HepG2 (cell line): ENCODE data around the gene ZNF507. TPM values are rescaled to one million over a fixed set of nuclear protein-coding genes. Genes with fewer than 3 reads are reported as not detected.
A peak's percentile ranks its signal among the peaks of the same experiment; 100 is the strongest.

Experiments
- ATAC-seq: fragments of 200-7000 bp; cut with Tn5 transposase; 3 replicates; pipeline ENCODE4 v1.9.1; 2020; ENCODE audit warnings: mild to moderate bottlenecking, moderate library complexity
- BruUV-seq: library from RNA; stranded (reverse); fragments of 400-500 nt; replicated peaks from 2 replicates; lab custom pipeline; 2021; lab: Mats Ljungman, UMichigan
- CTCF ChIA-PET: fragments of 300-600 bp; formaldehyde crosslinking; extraction: SDS; loops from one replicate; lab custom pipeline; 2021; ENCODE audit warnings: low total read pairs, inconsistent platforms, low intra/inter-chr PET ratio; lab: Yijun Ruan, JAX
- POLR2A ChIA-PET: fragments of 350-600 bp; sonication (Branson Sonifier 250); formaldehyde crosslinking; loops from one replicate; lab custom pipeline; 2020; ENCODE audit warnings: antibody characterized with exemption, inconsistent platforms; lab: Yijun Ruan, JAX
- DNase-seq: peaks from one replicate; pipeline ENCODE4 v3.0.0-alpha.2; 2015; ENCODE audit warnings: low spot score
- FAIRE-seq: peaks from 3 replicates; lab custom pipeline; 2011; peaks lifted over from hg19 to GRCh38; lab: Jason Lieb, UNC
- H2AFZ ChIP-seq: one replicate; pipeline ENCODE4 v1.6.1; 2011; ENCODE audit warnings: low read length, inconsistent platforms
- H3K27ac ChIP-seq: fragments of 300-600 bp; 3 replicates; pipeline ENCODE4 v1.8.0; 2011; ENCODE audit warnings: mixed run types, mild to moderate bottlenecking, mixed read lengths, low read length, inconsistent platforms; ENCODE audit not compliant: insufficient read depth; ENCODE audit errors: extremely low read length
- H3K27me3 ChIP-seq, 2 experiments: fragments of 200-600 bp in 1 of 2; 2 replicates in 1 of 2; 3 replicates in 1 of 2; pipeline versions ENCODE4 v1.6.0 to v1.8.0; 2011; ENCODE audit warnings: low read length in 2 of 2, mild to moderate bottlenecking in 2 of 2, moderate library complexity in 2 of 2, inconsistent platforms in 1 of 2; ENCODE audit not compliant: insufficient read depth in 2 of 2, control insufficient read depth in 1 of 2
- H3K36me3 ChIP-seq, 2 experiments: fragments of 200-600 bp in 1 of 2; replicated peaks in 1 of 2; 2 replicates in 1 of 2; 3 replicates in 1 of 2; pipeline versions ENCODE4 v1.5.1 to v1.8.0; 2011; ENCODE audit warnings: low read length in 2 of 2, inconsistent platforms in 1 of 2; ENCODE audit not compliant: insufficient read depth in 2 of 2, control insufficient read depth in 1 of 2
- H3K4me1 ChIP-seq: 2 replicates; pipeline ENCODE4 v1.5.1; 2012; ENCODE audit warnings: low read length, inconsistent platforms; ENCODE audit not compliant: insufficient read depth
- H3K4me2 ChIP-seq: 2 replicates; pipeline ENCODE4 v1.6.0; 2011; ENCODE audit warnings: low read depth, low read length, inconsistent platforms
- H3K4me3 ChIP-seq, 3 experiments: fragments of 200-600 bp in 1 of 3; sonication (generic), shearing (Covaris generic) in 1 of 3; replicated peaks in 1 of 3; 2 replicates each; pipeline ENCODE4 v1.5.1; 2011 to 2016; ENCODE audit warnings: low read length in 3 of 3, inconsistent platforms in 2 of 3, low read depth in 2 of 3, mild to moderate bottlenecking in 2 of 3, control low read depth in 1 of 3, mixed read lengths in 1 of 3; ENCODE audit not compliant: insufficient read depth in 1 of 3
- H3K79me2 ChIP-seq: one replicate; pipeline ENCODE4 v1.6.1; 2011; ENCODE audit warnings: low read length, inconsistent platforms; ENCODE audit not compliant: insufficient read depth
- H3K9ac ChIP-seq: 2 replicates; pipeline ENCODE4 v1.6.0; 2011; ENCODE audit warnings: mild to moderate bottlenecking, low read depth, low read length, inconsistent platforms; ENCODE audit not compliant: insufficient read depth
- H3K9me3 ChIP-seq: 2 replicates; pipeline ENCODE4 v1.5.1; 2012; ENCODE audit warnings: mild to moderate bottlenecking, low read length
- H4K20me1 ChIP-seq: 2 replicates; pipeline ENCODE4 v1.6.0; 2011; ENCODE audit warnings: inconsistent platforms, mild to moderate bottlenecking, low read length, moderate library complexity; ENCODE audit not compliant: insufficient read depth
- ARID2 ChIP-seq: sonication (generic); formaldehyde crosslinking; IDR thresholded peaks from 2 replicates; pipeline ENCODE4 v1.8.1; 2022; ENCODE audit warnings: mild to moderate bottlenecking, missing genetic modification reagents, borderline replicate concordance
- ATF7 ChIP-seq, 2 experiments: fragments of 450-650 bp in 1 of 2; sonication (generic) in 1 of 2; formaldehyde crosslinking in 1 of 2; IDR thresholded peaks; 2 replicates each; pipeline versions ENCODE4 v1.4.0 to v1.6.1; 2016 to 2020; ENCODE audit warnings: antibody characterized with exemption in 1 of 2, mild to moderate bottlenecking in 1 of 2, missing genetic modification reagents in 1 of 2
- BORCS8-MEF2B ChIP-seq: sonication (generic); formaldehyde crosslinking; IDR thresholded peaks from 2 replicates; pipeline ENCODE4 v1.8.0; 2022; ENCODE audit warnings: mild to moderate bottlenecking, missing genetic modification reagents
- FOXO4 ChIP-seq: sonication (generic); formaldehyde crosslinking; conservative IDR thresholded peaks from 2 replicates; pipeline ENCODE4 v1.8.1; 2023; ENCODE audit warnings: missing genetic modification reagents
- MYNN ChIP-seq: sonication (generic); formaldehyde crosslinking; IDR thresholded peaks from 2 replicates; pipeline ENCODE4 v1.4.0; 2020; ENCODE audit warnings: mild to moderate bottlenecking, low read depth, missing genetic modification reagents
- ONECUT2 ChIP-seq: sonication (generic); formaldehyde crosslinking; IDR thresholded peaks from 2 replicates; pipeline ENCODE4 v1.4.0; 2020; ENCODE audit warnings: missing genetic modification reagents
- PTBP1 ChIP-seq: fragments of 200-400 bp; formaldehyde crosslinking; IDR thresholded peaks from 2 replicates; pipeline ENCODE4 v1.6.1; 2018; ENCODE audit warnings: low read length, low read depth; ENCODE audit not compliant: poor library complexity, severe bottlenecking
- REPIN1 ChIP-seq: sonication (generic); formaldehyde crosslinking; IDR thresholded peaks from 2 replicates; pipeline ENCODE4 v1.8.0; 2022; ENCODE audit warnings: missing genetic modification reagents, low read depth, mild to moderate bottlenecking, borderline replicate concordance
- RXRA ChIP-seq: sonication (generic); formaldehyde crosslinking; IDR thresholded peaks from 2 replicates; pipeline ENCODE4 v1.5.1; 2020; ENCODE audit warnings: missing genetic modification reagents
- SP1 ChIP-seq, 2 experiments: fragments of 450-650 bp in 1 of 2; sonication (generic) in 1 of 2; formaldehyde crosslinking in 1 of 2; IDR thresholded peaks; 2 replicates each; pipeline versions ENCODE4 v1.4.0 to v1.6.1; 2016 to 2020; ENCODE audit warnings: missing genetic modification reagents in 1 of 2
- YEATS2 ChIP-seq: sonication (generic); formaldehyde crosslinking; IDR thresholded peaks from 2 replicates; pipeline ENCODE4 v1.4.0; 2020; ENCODE audit warnings: missing genetic modification reagents, borderline replicate concordance
- ZFP90 ChIP-seq: sonication (generic); formaldehyde crosslinking; IDR thresholded peaks from 2 replicates; pipeline ENCODE4 v1.8.0; 2022; ENCODE audit warnings: missing genetic modification reagents, mild to moderate bottlenecking, inconsistent platforms, borderline replicate concordance
- ZNF12 ChIP-seq: sonication (generic); formaldehyde crosslinking; IDR thresholded peaks from 2 replicates; pipeline ENCODE4 v1.5.0; 2020; ENCODE audit warnings: missing genetic modification reagents
- ZNF253 ChIP-seq: sonication (generic); formaldehyde crosslinking; IDR thresholded peaks from 2 replicates; pipeline ENCODE4 v1.8.0; 2022; ENCODE audit warnings: mild to moderate bottlenecking, missing genetic modification reagents, borderline replicate concordance
- WGBS: methylation state at CpG from one replicate; pipeline ENCODE4 v1.1.6; 2017; ENCODE audit warnings: low lambda C conversion rate; 5-methylcytosine and 5-hydroxymethylcytosine counted together
- in situ Hi-C: cut with HindIII; loops from 2 replicates; pipeline ENCODE4 v1.10.0; 2017; ENCODE audit warnings: low pct_unique_long_range_greater_than_20kb; ENCODE audit not compliant: extremely low pct_ligation_motif_present
- intact Hi-C: fragments of 100-400 bp; cut with micrococcal nuclease; formaldehyde crosslinking; loops from one replicate; pipeline ENCODE4 v1.10.0; 2022; ENCODE audit not compliant: unreplicated experiment
- polyA plus RNA-seq, 8 experiments: library from polyadenylated mRNA; depleted of rRNA in 3 of 8; stranded (reverse) in 7 of 8; unstranded in 1 of 8; fragments of >200 nt; fragmentation: Illumina TruSeq in 4 of 8; extraction: Trizol in 4 of 8; gene quantifications; 2 replicates each; pipeline versions ENCODE4 v1.2.1 to v1.2.3, GENCODE V29; 2011 to 2016; ENCODE audit warnings: low read depth in 4 of 8, missing spikeins in 1 of 8, mixed read lengths in 1 of 8; ENCODE audit not compliant: insufficient read depth in 1 of 8
- total RNA-seq, 5 experiments: library from RNA; depleted of rRNA; stranded (reverse); fragments of >200 nt; fragmentation: Illumina TruSeq; extraction: Trizol; gene quantifications; 2 replicates each; pipeline ENCODE4 v1.2.3, GENCODE V29; 2016; ENCODE audit warnings: low read depth in 1 of 5
- TF ChIP-seq, protein P1 (sequence below): IDR thresholded peaks from 2 replicates; pipeline ENCODE4 v1.6.1; 2016; ENCODE audit warnings: missing biosample characterization, missing genetic modification reagents, low read depth
- TF ChIP-seq, protein P2 (sequence below): sonication (generic); formaldehyde crosslinking; IDR thresholded peaks from 2 replicates; pipeline ENCODE4 v1.5.0; 2020; ENCODE audit warnings: mild to moderate bottlenecking, missing genetic modification reagents

The ZNF507 gene
- total and polyA plus RNA-seq, 2 of the 13 experiments (the other 11 are each of a cell fraction or from before 2014, with no cell fraction given), result 7.3 to 10.9 TPM

GRCh38 chr19:32349051-32349450 is 3.6 kb downstream of the ZNF507 start:
- peaks cover 63% of the 10 kb centered on the region for H3K4me1 ChIP-seq

More at GRCh38 chr19:32349051-32349450, 3.6 kb downstream of the ZNF507 start:
- no TSS peak for BruUV-seq
- Histone ChIP-seq H3K4me2 (peak overlapping the region; percentile 18), H3K36me3 (peaks cover 7 to 36% of the 10 kb centered on the region in 2 experiments), H3K27me3 (no peaks in the 10 kb centered on the region; a peak in 1 of 5 replicates), H3K4me3 (no peak overlapping the region), H3K9ac (no peak overlapping the region), H3K9me3 (no peaks in the 10 kb centered on the region), H2AFZ (no peak overlapping the region), H4K20me1 (peaks cover 4% of the 10 kb centered on the region; the same call in 1 of the 2 replicates), H3K79me2 (peaks cover 59% of the 10 kb centered on the region), H3K27ac (no peak overlapping the region)
- POLR2A ChIA-PET, result interaction anchor here (1.7 to 2.3 kb wide), 2 partner anchors 13 to 14 kb away, joined by 5 to 15 read pairs; no protein-coding TSS in a partner anchor
- DNase-seq, result no peak
- no peak for ATAC-seq
- CTCF ChIA-PET, result no interaction called here
- in situ Hi-C loops (no loop called here), intact Hi-C loops (no loop called here)
- FAIRE-seq, result no peak
- WGBS, result 80% methylated on average over 1 of the region's 1 CpG
- TF ChIP-seq, protein P1, sequence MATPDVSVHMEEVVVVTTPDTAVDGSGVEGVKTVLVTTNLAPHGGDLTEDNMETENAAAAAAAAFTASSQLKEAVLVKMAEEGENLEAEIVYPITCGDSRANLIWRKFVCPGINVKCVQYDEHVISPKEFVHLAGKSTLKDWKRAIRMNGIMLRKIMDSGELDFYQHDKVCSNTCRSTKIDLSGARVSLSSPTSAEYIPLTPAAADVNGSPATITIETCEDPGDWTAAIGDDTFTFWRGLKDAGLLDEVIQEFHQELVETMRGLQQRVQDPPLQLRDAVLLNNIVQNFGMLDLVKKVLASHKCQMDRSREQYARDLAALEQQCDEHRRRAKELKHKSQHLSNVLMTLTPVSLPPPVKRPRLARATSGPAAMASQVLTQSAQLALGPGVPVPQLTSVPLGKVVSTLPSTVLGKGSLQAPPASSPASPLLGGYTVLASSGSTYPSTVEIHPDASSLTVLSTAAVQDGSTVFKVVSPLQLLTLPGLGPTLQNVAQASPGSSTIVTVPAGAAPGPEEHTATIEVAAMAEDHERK (CRISPR knock-in tag), result no peak
- no peak for TF ChIP-seq ZNF12
- no peak for TF ChIP-seq BORCS8-MEF2B (CRISPR knock-in tag)
- TF ChIP-seq ARID2 (CRISPR knock-in tag), result no peak
- no peak for TF ChIP-seq MYNN (CRISPR knock-in tag)
- no peak for TF ChIP-seq PTBP1
- TF ChIP-seq, protein P2, sequence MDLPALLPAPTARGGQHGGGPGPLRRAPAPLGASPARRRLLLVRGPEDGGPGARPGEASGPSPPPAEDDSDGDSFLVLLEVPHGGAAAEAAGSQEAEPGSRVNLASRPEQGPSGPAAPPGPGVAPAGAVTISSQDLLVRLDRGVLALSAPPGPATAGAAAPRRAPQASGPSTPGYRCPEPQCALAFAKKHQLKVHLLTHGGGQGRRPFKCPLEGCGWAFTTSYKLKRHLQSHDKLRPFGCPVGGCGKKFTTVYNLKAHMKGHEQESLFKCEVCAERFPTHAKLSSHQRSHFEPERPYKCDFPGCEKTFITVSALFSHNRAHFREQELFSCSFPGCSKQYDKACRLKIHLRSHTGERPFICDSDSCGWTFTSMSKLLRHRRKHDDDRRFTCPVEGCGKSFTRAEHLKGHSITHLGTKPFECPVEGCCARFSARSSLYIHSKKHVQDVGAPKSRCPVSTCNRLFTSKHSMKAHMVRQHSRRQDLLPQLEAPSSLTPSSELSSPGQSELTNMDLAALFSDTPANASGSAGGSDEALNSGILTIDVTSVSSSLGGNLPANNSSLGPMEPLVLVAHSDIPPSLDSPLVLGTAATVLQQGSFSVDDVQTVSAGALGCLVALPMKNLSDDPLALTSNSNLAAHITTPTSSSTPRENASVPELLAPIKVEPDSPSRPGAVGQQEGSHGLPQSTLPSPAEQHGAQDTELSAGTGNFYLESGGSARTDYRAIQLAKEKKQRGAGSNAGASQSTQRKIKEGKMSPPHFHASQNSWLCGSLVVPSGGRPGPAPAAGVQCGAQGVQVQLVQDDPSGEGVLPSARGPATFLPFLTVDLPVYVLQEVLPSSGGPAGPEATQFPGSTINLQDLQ (CRISPR knock-in tag), result no peak
- no peak for TF ChIP-seq RXRA (CRISPR knock-in tag)
- no peak for TF ChIP-seq YEATS2 (CRISPR knock-in tag)
- no peak for TF ChIP-seq FOXO4 (CRISPR knock-in tag)
- TF ChIP-seq ZFP90 (CRISPR knock-in tag), result no peak
- no peak for TF ChIP-seq ATF7 (IDR thresholded peaks at IDR 0.05)
- no peak for TF ChIP-seq ATF7 (CRISPR knock-in tag; IDR thresholded peaks at IDR 0.05)
- TF ChIP-seq REPIN1 (CRISPR knock-in tag), result no peak
- no peak for TF ChIP-seq ZNF253 (CRISPR knock-in tag)
- no peak for TF ChIP-seq SP1 (IDR thresholded peaks at IDR 0.05)
- no peak for TF ChIP-seq SP1 (CRISPR knock-in tag; IDR thresholded peaks at IDR 0.05)
- TF ChIP-seq ONECUT2 (CRISPR knock-in tag), result no peak
